CD4-positive, alpha-beta T cell treated with Interleukin-4 for 1 hour (primary cell): ENCODE data around the gene FOXP4.

Source experiments
- DNase-seq, 2 donors: peaks; one replicate each; pipeline ENCODE4 v3.0.0-alpha.2; 2020 to 2022

The FOXP4 gene

DNA sequence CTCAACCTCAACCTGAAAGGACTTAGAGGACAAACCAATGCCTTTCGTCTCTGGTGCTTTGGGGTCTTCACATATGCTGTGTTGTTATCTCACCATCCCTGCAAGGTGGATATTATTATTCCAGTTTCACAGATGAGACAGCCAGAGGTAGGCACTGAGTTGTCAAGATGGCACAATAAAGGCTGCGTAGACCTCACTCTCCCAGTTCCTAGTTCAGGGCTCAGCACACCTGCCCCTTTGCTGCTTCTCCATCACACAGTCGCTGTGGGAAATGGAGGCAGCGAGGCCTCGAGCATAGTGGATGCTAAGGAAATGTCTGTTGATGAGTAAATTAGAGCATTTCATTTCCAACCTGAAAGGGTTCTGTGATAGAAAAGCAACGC is 22.0 kb downstream of the FOXP4 start:
- DNase-seq = no peak

DNA sequence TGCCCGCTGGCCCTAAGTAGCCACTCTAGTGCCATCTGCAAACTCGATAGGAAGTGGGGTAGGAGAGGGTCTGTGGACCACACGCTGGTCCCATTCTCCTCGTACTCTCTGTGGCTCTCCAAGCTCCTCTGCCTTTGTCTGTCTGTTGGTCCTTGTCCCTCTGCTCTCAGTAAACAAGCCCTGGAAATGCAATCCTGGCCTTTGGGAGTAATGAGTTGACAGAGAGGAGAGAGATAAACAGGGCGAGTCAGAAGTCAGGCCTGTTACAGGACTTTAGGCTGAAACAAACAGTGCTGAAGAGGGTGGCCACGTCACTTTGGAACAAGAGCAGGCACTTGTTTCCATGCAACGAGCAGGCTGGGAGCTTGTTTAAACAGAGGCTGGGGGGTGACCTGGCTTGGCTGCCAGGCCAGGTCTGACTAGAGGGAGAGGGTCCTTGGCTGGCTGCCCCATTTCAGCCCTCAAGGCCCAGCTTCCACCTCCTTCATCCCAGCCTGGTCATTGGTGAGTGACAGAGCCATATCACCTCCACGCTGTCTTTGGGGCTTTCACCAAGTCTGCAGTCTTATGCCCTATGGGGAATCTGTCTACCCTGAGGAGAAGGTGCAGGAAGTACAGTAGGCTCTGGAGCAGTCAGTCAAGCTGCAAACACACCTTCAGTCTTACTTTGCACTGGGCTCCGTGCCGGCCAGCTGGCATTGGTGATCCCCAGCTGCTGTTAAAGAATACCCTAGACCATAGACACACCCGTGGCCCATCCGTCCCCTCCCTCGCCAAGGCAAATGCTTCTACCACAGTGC is 22.6 kb downstream of the FOXP4 start:
- no peak for DNase-seq

DNA sequence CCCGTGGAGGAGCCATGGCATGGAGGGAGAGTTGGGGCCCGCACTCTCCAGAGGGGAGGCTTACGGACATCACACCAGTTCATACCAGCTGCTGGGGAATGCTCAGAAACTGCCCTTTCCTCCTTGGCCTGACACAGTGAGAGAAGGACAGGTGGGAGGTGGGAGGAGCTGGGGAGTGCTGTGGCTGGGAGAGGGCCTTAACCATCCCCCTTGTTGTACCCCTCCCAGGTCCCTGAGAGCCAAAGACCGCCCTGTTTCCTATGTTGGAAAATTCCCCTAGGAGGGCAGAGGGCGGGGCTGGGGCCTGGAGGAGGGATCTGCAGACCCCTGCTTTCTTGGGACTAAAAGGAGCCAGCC is 24.1 kb downstream of the FOXP4 start:
- DNase-seq = no peak

DNA sequence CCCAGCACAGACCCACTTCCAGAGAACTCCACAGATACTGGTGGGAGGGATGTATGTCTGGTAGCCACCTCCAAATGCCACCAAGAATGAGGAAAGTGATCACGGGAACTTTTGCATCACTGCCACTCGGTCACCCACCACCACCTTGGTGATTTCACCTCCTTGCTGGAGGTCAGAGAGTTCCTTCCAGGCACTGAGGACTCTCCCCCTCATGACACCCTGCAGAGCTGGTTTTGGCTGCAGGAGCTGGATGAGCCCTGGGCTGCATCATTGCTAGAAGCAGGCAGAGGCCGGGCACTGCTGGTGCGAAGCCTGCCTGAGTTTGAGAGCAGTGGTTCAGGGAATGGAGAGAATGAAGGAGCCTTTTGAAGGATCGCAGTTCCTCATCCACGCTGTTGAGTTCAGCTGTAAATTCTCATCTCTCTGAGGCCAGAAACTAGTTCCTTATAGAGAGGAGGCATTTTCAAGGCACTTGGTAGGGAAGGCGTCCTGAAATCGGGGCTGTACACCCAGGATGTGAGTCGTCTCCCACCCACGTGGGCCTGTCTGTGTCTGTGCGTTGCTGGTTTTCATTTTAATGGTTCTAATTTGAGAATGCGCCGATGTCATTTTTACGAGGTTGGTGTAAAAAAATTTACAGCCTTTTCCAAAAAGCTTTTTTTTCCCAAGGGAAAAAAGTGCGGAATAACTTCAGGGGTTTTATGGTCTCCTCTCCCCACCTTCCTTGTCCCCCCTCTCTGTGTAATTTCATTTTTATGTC is 25.0 kb downstream of the FOXP4 start:
- no peak for DNase-seq

DNA sequence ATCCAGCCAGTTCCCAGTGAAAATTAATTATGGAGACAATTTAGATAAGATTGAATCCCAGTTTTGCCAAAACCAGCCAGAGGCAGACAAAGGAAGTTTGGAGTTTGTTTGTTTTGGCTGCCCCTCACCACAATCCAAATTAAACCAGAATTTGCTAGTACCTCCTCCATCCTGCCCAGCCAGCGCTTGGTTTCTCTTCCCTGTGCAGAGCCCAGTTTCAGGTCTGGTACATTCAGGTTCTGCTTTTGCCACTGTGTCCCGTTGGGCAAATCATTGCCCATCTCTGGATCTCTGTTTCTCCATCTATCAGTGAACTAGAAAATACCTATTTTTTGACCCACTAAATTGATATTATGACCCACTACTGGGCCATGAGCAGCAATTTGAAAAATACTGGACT is 26.4 kb downstream of the FOXP4 start:
- DNase-seq = no peak

DNA sequence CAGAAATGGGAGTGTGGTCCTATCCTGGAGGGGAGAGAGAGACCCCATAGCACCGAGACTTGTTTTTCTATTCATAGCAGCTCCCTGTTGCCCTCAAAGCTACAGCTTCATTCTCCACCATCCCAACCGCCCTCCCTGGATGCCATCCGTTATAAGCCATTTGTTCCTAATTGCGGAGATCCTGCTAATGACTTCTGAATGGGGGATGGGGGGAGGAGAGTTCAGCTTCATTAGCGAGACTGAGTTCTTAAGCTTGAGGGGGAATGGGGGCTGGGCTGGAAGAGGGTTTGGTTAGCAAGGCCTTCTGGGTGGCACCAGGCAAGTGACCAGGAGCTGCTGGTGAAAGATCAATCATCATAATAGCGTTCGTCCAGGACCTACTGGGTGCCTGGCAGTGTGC is 27.1 kb downstream of the FOXP4 start:
- DNase-seq = no peak

DNA sequence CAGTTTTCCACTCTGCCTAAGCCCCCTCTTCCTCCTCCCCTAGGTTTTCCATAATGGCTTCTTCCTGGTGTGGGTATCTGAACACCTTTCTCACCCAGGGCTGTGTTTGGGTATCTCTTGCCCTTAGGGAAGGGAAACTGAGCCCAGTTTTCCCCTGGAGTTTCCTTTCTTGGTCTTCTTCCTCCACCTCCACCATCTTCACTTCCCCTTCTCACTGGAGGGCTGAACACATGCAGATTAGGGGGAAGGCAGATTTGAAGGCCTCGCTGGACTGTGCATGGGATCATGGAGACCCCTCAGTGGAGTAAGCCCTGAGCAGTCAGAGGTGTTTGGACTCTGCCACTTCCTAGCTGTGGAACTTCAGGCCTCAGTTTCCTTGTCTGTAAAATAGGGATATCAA is 27.8 kb downstream of the FOXP4 start:
- DNase-seq = no peak

DNA sequence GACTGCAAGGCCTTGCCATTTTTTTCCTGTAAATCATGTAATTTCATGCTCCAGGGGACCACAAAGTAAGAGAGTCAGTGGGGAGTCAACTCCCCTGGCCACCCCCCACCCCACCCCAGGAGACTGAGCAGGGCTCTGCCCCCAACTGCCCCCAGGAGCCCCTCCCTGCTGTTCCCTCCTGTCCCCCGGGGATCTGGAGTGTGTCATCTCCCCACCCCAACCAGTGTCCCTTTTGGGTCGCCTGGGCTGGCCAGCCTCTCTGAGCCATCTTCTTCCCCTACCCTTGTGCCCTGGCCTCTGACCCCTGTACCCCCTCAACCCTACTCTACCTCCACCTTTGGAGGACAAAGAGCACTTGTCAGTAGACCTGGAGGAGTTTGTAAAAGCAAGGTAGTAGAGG is 29.4 kb downstream of the FOXP4 start:
- no peak for DNase-seq

DNA sequence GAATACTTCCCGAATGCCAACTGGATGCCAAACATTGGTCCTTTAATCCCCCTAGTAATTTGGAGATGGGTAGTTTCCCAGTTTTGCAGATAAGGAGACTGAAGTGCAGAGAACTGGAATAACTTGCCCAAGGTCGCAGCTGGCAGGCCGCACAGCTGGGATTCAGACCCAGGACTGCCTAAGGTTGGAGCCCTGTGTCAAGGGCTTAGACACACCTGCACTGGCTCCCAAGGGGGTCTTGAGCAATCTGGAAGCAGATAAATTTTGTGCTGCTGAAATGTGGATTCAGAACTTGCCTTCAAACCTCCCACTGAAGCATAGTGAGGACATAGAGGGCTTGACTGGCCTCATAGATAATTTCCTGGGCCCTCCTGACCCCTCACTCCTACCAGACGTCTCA is 30.5 kb downstream of the FOXP4 start:
- no peak for DNase-seq

DNA sequence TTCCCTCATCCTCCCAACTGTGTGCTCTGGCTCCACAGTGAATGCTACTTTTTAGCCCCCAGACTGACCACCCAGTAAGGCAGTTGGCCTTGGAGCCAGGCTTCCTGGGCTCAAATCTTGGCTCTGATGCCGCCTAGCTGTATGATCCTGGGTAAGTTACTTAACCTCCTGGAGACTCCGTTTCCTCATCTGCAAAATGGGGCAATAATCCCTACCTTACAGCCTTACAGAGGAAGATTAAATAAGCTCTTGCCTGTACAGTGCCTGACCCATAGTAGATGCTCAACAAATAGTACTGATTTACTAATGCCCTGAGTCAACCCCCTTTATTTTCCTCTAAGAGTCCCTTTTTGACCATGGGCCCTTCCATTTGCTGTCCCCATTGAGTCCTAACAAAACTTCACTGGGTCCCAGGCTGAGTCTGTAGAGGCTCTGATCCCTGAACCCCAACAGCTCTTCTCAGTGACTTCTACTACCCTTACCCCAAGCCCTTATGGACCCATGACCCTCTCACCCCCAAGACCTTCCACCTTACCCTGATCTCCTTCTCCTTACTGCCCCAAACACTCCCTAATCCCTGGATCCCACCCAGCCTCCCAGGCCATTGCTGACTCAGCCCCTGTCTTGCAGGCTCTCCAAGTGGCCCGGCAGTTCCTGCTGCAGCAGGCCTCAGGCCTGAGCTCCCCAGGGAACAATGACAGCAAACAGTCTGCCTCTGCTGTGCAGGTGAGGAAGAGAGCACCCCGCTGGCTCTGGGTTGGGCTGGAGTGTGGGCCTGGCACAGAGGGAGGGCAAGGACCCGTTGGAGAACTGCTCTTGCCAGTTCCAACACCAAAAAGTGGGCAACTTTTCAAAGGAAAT is 31.4 kb downstream of the FOXP4 start:
- no peak for DNase-seq

DNA sequence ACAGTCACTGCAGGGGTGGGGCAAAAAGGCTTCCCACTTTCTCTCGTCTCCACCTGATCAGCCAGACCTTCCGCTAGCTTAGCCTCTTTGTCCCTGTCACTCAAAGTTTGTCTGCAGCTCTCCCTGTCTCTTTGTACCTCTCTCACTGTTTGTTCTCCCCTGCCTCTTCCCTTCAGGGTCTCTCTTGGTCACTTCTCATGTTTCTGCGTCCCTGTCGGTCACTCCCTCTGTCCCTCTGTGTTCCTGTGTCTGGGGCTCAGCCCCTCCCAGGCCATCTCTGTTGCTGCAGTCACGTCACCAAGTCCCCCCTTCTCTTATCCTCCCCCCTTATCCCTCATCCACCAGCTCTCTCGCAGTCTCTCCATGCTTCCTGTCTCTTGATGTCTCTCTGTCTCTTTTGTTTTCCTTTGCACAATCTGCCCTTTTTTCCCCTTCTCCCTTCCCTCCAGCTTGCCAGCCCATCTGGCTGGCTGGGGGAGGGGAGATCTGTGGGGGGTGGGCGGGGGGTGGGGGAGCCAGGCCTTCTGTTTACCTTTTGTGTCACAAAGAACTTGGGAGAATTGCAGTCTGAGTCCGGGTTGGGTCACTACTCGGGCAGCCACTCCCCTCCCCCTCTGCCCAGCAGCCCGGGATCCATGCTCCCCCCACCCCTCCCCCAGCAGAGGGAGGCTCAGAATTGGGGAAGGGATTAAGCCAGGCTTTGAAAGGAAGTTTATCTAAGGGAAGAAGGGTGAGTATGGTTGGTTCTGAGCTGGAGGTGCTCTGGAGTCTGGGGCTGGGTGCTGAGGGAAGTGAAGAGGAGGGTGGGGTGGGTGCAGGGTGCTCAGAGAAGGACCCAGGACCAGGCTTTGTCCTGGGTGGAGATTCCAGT is 32.3 kb downstream of the FOXP4 start:
- DNase-seq = no peak

DNA sequence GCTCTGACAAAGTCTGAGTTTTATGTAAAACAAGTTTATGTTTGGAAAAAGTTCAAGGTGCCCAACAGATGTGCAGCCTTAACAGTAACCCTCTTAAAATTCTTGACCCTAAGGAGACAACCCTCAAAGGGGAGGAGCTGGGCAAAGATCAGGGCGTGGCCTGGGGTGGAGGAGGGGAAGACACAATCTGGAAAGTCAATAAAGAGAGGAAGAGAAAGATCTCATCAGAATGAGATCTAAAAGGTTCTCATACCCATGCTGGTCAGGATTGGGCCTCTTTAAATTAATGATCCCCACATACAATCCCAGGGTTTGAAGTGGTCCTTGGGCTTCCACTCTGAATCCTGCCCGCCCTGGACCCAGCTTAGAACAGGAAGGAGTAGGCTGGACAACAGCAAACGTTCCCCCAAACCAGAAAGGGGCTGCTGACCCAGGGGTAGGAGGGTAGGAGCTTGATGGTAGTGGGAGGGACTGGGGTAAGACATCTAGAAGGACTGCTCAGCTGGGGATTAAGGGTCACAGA is 33.0 kb downstream of the FOXP4 start:
- no peak for DNase-seq

DNA sequence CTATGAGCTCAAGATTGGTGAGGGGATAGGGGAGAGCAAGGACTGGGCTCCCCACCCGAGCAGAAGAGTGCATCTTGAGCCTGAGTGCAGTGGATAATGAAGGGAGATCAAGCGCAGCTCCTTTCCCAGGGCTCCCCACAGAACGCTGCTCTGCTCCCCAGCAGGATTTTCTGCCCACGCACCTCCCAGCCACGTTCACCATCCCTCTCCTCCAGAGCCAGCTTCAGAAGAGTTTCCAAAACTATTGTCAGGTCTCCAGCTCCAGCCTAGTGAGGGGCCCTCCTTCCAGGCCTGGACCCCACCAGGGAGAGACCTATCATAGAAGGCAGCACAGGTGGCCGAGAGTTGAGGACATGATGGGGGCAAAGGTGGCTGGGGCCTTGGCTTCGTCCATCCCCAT is 34.5 kb downstream of the FOXP4 start:
- no peak for DNase-seq

DNA sequence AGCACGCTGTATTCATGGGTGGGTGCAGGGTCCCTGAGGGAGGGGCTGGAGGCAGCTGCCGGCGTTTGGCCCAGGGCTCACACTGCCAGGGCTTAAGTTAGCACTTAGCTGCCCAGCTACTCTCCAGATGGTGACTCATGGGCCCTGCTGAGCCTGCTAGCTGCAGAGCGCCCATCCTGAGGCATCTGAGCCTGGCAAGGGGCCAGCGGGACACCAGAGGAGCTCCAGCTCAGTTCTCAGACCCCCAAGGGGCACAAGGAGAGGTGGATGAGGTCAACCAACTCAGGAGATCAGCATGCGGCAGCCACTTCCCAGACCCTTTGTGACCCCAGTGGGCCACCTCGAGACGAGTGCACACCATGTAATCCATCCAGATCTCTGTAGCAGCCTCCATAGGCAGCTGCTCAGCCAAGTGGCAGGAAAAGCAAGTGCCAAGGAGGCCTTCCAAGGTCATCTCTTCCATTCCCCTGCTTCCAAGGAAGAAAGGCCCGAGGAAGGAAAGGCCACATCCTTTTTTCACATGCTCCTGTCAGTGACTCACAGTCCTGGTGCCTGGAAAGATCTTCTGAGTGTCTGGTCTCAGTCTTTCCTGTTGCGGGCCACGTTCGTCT is 35.3 kb downstream of the FOXP4 start:
- no peak for DNase-seq

DNA sequence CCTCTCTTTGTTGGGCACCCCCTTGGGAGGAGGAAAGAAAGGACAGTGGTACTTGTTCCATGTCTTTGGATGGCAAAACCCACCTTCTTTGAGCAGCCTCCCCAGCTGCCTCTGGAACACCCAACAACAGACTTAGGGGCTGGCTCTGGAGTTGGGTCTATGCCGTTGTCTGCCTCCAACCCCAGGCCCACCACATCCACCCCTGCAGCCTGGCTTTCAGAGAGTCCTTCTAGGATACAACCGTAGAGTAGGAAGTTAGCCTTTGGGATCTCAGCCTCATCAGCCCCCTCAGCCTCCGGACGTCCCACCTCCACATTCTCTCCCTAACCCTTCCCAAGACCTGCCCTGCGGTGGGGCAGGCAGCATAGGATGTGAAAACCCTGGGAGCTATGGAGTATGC is 36.4 kb downstream of the FOXP4 start:
- no peak for DNase-seq

DNA sequence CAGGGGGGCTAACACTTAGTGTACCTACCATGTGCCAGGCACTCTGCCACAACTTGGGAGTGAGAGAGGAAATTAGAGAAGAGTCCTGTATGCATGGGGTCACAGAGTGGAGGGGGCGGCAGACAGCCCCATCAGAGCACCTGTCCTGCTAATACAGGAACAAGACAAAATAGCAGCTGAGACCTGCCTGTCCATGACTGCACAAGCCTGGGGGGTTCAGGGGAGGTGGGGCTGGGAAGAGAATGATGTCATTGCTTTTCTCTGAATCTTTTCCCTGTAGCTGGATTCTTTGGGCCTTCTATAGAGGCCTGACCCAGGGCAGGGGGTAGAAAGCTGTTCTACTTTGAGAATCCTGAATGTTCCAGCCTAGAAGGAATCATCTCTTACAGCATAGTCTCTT is 37.4 kb downstream of the FOXP4 start:
- no peak for DNase-seq

DNA sequence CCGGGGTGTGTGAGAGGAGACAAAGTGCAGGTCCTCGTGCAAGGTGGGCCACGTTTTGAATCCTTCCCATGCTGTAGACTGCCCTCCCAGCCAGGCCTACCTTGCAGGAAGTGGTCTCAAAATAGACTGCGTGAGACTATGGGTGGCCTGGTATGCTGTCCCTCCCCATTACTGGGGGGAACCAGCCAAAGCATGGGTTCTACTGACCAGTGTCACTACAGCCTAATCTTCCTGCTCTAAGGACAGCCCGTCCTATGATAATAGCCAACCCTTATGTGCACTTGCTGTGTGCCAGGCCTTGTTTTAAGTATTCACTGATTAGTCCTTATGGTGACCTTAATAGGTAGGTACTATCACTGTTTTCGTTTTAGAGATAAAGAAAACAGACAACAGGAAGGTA is 38.0 kb downstream of the FOXP4 start:
- DNase-seq = no peak

DNA sequence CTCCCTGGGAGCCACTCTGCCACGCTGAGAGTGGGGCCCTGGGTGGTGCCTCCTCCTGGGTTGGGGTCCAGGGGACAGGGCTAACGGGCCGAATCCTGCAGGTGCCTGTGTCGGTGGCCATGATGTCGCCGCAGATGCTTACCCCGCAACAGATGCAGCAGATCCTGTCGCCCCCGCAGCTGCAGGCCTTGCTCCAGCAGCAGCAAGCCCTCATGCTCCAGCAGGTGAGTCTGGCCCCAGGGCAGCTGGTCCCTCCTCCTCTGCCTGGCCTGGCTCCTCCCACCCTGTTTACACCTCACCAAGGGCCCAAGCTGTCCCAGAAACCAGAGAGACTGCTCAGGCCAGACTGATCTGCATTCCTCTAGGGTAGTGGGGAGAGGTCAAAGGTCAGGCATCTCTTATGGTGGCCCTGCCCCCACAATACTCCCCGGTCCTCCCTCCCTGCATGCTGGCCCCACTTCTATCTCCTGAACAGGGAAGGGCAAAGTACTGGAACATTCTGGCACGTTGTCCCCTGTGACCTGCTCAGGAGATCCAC is 38.6 kb downstream of the FOXP4 start:
- no peak for DNase-seq

DNA sequence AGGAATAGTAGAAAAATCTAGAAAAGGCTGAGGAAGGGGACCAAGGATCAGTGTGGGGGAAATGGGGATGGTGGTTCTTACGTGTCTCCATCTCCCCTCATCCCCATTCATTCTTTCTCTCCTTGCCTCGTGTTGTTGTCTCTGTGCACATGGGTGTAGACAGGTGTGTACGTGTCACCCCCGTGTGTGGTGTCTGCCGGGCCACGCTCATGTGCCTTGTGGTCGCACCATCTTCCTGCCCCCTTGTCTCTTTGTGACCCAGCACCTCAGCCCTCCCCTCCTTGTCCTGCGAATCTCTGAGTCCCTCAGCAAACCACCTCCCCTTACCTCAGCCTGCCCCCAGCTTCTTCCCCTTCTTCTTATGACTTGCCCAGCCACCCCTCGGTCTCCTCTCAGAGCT is 39.4 kb downstream of the FOXP4 start:
- no peak for DNase-seq

DNA sequence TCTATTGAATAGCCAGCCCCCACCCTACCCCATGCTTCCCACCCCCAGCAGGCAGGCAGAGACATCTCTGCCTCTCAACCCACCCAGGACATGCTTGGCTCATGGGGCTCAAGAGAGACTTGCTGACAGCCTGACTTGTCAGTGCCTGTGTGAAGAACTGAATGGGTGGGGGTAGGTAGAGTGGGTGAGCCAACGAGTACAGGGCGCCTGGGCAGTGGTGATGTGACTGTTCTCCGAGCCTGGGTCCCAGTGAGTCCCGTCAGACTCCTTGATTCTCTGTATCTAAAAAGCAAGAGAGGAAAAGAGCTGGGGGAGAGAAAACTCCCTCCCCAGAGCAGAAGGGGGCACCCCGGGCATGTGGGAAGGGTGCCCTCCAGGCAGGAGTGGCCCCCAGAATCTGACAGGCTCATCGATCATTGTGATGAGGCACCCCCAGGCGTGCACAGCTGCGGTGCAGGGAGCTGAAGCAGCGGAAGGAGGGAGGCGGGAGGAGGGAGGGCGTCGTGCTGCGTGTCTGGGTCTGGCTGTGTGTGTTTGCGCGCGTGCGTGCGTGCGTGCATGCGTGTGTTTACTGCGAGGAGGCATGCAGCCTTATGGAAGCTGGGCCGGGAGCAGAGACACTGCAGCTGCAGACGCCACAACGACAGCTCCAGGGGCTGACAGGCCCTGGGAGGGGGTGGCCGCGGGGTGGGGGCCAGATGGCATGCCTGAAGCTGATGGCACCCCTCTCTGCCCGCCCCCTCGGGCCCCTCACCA is 40.2 kb downstream of the FOXP4 start:
- DNase-seq = no peak
